HG03378 (cell line): ENCODE measurements around the gene RPL12.

ENCODE experiments used
- ATAC-seq: cut with Tn5 transposase; IDR thresholded peaks from one replicate; pipeline ENCODE4 v1.9.1; 2021; ENCODE audit warnings: mild to moderate bottlenecking, moderate library complexity; ENCODE audit not compliant: unreplicated experiment

The RPL12 gene

GRCh38 chr9:127450830-127451607, at the start of gene RPL12, which contains the start of gene LRSAM1:
Gene RPL12 (minus strand): TSS chr9:127451406. CDS start chr9:127451317, 89 bp downstream.
Gene LRSAM1 (plus strand): TSS chr9:127451510. CDS start chr9:127454528, 3,018 bp downstream.
- ATAC-seq = peak; percentile 60

- no peak for ATAC-seq
Measured at GRCh38 chr9:127500862-127501261, 49.7 kb upstream of the RPL12 start.

- no peak for ATAC-seq
Measured at GRCh38 chr9:127500399-127500798, 49.2 kb upstream of the RPL12 start.

GRCh38 chr9:127498298-127498697, 47.1 kb upstream of the RPL12 start:
- ATAC-seq = no peak

DNA sequence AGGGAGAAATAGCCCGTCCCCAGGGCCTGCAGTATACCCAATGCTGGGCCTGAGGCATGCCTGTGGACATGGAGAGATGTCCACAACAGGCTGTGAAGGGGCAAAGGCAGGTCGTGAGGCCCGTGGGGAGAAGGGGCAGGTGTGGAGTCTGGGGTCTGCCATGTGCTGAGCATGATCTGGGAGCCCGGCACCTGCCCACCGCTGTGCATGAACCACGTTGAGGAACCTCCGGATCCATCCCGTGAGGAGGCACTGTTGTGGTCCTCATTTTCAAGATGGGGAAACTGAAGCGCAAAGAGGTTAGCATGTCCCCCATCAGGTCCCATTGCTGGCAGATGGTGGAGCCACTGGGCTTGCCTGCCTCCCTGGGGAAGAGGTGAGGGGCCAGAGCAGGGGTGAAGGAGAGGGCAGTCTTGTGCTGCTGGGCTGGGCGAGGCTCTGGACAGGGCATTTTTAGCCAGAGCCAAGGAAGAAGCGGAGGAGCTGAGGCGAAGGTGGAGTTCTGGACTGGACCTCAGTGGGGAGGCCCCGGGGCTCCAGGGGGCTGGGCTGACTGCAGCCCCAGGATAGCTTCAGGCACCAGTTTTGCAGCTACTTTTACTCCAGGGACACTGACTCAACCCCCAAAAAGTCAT, 46.6 kb upstream of the RPL12 start:
- no peak for ATAC-seq

DNA sequence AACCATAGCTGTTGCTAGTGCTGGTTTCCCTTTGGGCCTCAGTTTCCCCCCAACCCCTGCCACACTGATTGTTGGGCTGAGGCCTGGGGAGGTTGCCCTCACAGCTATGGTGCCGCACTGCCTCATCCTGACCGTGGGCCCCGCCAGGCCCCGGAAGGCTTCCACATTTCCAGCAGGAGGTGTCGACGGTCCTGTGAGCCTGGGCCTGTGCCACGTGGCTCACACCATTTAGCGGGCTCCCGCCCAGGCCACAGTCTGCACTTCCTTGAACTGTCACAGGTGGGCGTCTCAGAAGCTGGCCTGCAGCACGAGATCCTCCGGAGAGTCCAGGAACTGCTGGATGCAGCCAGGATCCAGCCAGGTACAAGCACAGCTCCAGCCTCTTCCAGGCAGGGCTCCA, 45.8 kb upstream of the RPL12 start:
- ATAC-seq = no peak

GRCh38 chr9:127495884-127496555, 44.8 kb upstream of the RPL12 start:
- ATAC-seq = no peak

DNA sequence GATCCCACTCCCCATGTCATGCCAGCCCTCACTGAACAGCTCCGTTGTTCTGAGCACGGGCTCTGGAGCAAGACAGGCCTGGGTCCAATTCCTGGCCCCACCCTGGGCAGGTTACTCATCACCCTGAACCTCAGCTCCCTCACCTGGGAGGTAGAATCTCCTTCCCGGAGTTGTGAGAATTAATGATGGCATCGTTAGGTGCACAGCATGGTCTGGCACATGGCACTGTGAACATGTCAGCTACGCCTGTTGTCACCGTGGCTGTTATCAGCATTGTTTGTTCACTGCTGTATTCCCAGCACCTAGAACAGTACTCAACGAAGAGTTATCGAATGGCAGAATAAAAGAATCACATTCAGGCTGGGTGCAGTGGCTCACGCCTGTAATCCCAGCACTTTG, 43.1 kb upstream of the RPL12 start:
- no peak for ATAC-seq

DNA sequence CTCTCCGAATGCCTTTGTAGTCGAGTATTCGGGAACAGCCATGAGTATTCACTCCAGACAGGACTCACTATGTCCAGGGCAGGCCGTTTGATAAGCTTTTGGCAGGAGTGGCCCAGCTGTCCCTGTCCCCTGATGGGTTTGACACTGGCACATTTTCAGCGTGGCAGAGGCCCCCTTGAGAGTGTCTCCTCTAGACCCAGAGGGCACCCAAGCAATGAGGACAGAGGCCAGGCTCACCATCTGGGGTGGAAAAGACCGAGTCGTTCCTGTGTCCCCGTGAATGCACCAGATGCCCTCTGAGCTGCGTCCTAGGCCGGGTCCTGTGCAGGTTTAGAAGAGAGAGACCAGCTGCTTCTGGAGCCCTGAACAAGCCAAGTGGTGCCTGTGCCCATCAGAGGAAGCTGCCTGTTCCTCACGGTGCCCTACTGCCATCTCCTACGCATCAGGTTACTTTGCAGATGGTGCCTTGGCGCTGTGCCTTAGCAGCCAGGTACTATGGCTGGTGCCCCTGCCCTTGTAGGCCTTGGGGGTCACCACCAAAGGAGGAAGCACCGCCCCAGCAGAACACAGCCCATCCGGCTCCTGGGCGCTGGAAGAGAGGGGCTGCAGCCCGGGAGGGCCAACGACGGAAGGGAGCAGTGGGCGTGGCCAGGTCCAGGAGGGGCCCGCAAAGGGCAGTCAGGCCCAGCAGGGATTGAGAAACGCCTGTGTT, 42.5 kb upstream of the RPL12 start:
- no peak for ATAC-seq

- no peak for ATAC-seq
Measured at GRCh38 chr9:127492616-127493015, 41.4 kb upstream of the RPL12 start.

GRCh38 chr9:127491516-127491915, 40.3 kb upstream of the RPL12 start:
- no peak for ATAC-seq

- ATAC-seq = no peak
Measured at GRCh38 chr9:127490535-127491230, 39.5 kb upstream of the RPL12 start.

GRCh38 chr9:127489471-127490115, 38.4 kb upstream of the RPL12 start:
- ATAC-seq = no peak

DNA sequence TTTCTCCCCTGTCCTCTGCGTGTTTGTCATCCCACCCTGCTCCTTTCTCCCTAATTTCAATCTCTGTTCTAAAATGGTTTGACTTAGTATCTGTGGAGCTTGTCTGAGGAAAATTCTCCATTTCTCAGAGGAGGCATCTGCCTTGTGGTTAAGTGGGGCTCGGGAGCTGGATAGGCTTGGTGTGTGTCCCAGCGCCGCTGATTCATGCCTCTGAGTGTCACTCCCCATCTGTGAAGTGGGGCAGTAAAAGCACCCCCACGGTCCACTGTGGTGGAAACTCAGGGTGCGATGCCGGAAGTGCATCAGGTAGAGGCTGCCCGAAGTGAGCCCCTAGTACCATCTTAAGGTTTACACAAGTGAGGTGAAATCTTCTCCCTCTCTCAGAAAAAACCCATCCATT, 37.7 kb upstream of the RPL12 start:
- ATAC-seq = no peak

DNA sequence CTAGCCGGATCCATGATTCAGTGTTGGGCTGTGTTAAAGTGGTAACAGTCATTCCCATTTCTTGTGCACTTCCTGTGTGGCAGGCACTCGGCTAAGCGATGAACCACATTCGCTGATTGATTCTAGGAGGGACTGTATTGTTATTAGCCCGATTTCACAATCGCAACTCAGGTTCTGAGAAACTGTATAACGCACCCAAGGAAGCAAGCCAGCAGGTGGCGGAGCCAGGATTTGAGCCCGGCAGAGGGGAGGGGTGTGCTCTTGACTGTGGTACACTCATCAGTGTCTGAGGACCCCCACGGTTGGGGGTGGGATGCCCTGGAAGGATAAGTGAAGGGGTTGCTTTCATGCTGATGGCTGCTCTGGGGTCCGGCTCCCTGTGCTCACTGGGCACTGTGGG, 34.8 kb upstream of the RPL12 start:
- ATAC-seq = no peak

DNA sequence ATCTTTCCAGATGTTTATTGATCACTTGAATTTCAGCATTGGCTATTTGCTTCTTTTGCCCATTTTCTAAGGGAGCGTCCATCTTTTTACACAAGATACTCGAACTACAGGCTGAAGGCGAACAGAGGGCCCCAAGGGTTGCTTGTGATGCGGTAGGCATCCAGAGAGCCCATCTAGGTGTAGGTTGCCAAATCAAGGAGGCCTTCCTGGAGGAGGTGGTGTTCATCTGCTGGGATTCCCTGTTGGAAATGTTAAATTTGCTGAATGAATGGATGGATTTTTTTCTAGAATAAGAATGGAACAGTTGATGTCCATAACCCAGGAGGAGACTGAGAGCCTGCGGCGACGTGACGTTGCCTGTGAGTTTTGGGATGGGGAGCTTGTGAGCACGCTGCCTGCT, 31.5 kb upstream of the RPL12 start:
- ATAC-seq = no peak

GRCh38 chr9:127479507-127480081, 28.4 kb upstream of the RPL12 start:
- no peak for ATAC-seq

- ATAC-seq = no peak
Measured at GRCh38 chr9:127474592-127474991, 23.4 kb upstream of the RPL12 start.

- no peak for ATAC-seq
Measured at GRCh38 chr9:127473932-127474331, 22.7 kb upstream of the RPL12 start.

DNA sequence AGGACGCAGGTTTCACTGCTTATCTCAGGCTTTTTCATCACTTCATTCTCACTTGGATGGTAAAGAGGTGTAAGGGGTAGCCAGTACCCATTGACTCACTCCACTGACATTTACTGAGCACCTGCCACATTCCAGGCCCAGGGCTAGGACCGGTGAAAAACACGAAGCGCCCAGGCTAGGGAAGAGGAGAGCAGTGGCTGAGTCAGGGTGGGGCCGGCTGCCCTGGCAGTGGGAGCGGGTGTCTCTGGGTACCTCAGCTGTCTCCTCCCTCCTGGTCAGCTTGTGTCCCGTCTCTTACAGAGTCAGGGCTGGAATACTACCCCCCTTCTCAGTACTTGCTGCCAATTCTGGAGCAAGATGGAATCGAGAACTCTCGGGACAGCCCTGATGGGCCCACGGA, 22.3 kb upstream of the RPL12 start:
- no peak for ATAC-seq
